K562 (cell line): Measurements from ENCODE around the gene ARID3A. TPM values are rescaled to one million over a fixed set of nuclear protein-coding genes. Genes with fewer than 3 reads are reported as not detected.
A peak's percentile ranks its signal among the peaks of the same experiment; 100 is the strongest.

Source experiments
- BCOR ChIP-seq: fragments of 450-650 bp; IDR thresholded peaks from 2 replicates; pipeline ENCODE4 v1.6.1; 2016
- CBX5 ChIP-seq: IDR thresholded peaks from 2 replicates; pipeline ENCODE4 v1.6.1; 2014; ENCODE audit warnings: low read depth, borderline replicate concordance
- CTCF ChIP-seq, 3 experiments: IDR thresholded peaks in 2 of 3; conservative IDR thresholded peaks in 1 of 3; 2 replicates each; pipeline ENCODE4 v1.5.1; 2011 to 2012; ENCODE audit warnings: low read length in 3 of 3, mild to moderate bottlenecking in 3 of 3, control low read depth in 2 of 3, improper control_type of control experiment in 1 of 3, inconsistent platforms in 1 of 3, low read depth in 1 of 3, mixed read lengths in 1 of 3, moderate library complexity in 1 of 3; ENCODE audit not compliant: insufficient read depth in 2 of 3
- KHSRP ChIP-seq: fragments of 450-650 bp; IDR thresholded peaks from 2 replicates; pipeline ENCODE4 v1.6.1; 2017
- MYBL2 ChIP-seq, 2 experiments: fragments of 450-650 bp in 1 of 2; sonication (generic) in 1 of 2; formaldehyde crosslinking in 1 of 2; IDR thresholded peaks; 2 replicates each; pipeline versions ENCODE4 v1.6.1 to v1.8.1; 2017 to 2022; ENCODE audit warnings: borderline replicate concordance in 1 of 2, inconsistent platforms in 1 of 2, low read depth in 1 of 2, mild to moderate bottlenecking in 1 of 2, missing genetic modification reagents in 1 of 2, moderate library complexity in 1 of 2
- NCOA1 ChIP-seq: fragments of 450-650 bp; IDR thresholded peaks from 2 replicates; pipeline ENCODE4 v1.6.1; 2016; ENCODE audit warnings: low read depth
- ZFP36 ChIP-seq: fragments of 150-350 bp; IDR thresholded peaks from 2 replicates; pipeline ENCODE4 v1.6.1; 2018; ENCODE audit warnings: low read length, low read depth; ENCODE audit not compliant: partially characterized antibody
- ZNF197 ChIP-seq: fragments of 200-800 bp; sonication (Bioruptor generic); IDR thresholded peaks from 2 replicates; pipeline ENCODE4 v1.6.1; 2016; ENCODE audit warnings: low read depth, missing genetic modification characterization, missing compliant biosample characterization
- polyA plus RNA-seq, 8 experiments: library from polyadenylated mRNA; depleted of rRNA in 4 of 8; stranded (reverse) in 5 of 8; unstranded in 3 of 8; fragments of >200 nt; fragmentation: Nextera tagmentation in 2 of 8; fragmentation: Illumina TruSeq in 1 of 8; extraction: Ambion mirVana in 2 of 8; extraction: Trizol in 1 of 8; gene quantifications; 2 replicates each; pipeline versions ENCODE4 v1.2.1 to v1.2.3, GENCODE V29; 2011 to 2014; ENCODE audit warnings: inconsistent platforms in 1 of 8, missing spikeins in 1 of 8
- total RNA-seq, 7 experiments: library from RNA; depleted of rRNA in 6 of 7; stranded (reverse); fragments of >200 nt in 6 of 7; fragmentation: Illumina TruSeq in 2 of 7; extraction: Trizol in 2 of 7; gene quantifications; 2 replicates each; pipeline versions ENCODE4 v1.2.1 to v1.2.3, GENCODE V29; 2011 to 2021; ENCODE audit warnings: low replicate concordance in 1 of 7
- TF ChIP-seq, protein P1 (sequence below): sonication (generic); formaldehyde crosslinking; IDR thresholded peaks from 2 replicates; pipeline ENCODE4 v1.8.0; 2022; ENCODE audit warnings: mild to moderate bottlenecking, missing genetic modification reagents
- TF ChIP-seq, protein P2 (sequence below): fragments of 450-650 bp; IDR thresholded peaks from 2 replicates; pipeline ENCODE4 v1.7.1; 2018; ENCODE audit warnings: mild to moderate bottlenecking, low read depth; ENCODE audit not compliant: partially characterized antibody
- TF ChIP-seq, protein P3 (sequence below): sonication (generic); formaldehyde crosslinking; IDR thresholded peaks from 2 replicates; pipeline ENCODE4 v1.8.1; 2023; ENCODE audit warnings: mild to moderate bottlenecking, missing genetic modification reagents, moderate library complexity
- TF ChIP-seq, protein P4 (sequence below), 2 experiments: IDR thresholded peaks in 1 of 2; conservative IDR thresholded peaks in 1 of 2; 2 replicates each; pipeline ENCODE4 v1.6.1; 2016; ENCODE audit warnings: low read depth in 2 of 2, mild to moderate bottlenecking in 1 of 2, missing compliant biosample characterization in 1 of 2, missing genetic modification characterization in 1 of 2, moderate library complexity in 1 of 2

ARID3A gene
- total and polyA plus RNA-seq, 9 of the 15 experiments (the other 6 are each of a cell fraction or from before 2014, with no cell fraction given), result 1.4 to 118 (median 31.2) TPM

DNA sequence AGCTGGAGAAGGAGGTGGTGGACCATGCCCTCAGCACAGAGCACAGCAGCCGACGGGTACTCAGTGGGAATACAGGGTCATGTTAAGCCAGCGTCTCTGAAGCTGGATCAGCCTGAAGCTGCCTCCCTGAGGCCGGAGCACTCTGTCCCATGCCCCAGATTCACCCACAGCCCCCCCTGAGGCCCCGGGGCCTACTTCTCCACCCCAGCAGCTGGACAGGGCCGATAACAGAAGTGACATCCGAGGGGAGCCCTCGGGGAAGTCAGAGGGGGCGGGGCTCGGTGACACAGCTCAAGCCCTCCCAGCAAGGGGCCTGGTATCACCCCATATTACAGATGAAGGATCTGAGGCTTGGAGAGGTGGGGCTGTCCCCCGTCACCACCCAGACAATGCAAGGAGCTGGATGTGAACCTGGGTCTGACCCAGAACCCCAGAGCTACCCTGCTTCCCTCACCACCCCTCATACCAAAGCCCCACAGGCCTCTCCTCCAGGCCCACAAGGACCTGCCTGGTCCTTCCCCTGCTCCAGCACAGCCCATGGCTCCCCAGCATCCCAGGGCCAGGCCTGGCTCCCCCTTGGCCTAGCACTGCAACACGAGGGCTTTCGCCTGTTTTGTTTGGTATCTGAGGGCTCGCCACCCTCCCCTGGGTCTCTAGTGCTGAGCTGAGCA is 18.5 kb upstream of the ARID3A start (continued):
- TF ChIP-seq, protein P1, sequence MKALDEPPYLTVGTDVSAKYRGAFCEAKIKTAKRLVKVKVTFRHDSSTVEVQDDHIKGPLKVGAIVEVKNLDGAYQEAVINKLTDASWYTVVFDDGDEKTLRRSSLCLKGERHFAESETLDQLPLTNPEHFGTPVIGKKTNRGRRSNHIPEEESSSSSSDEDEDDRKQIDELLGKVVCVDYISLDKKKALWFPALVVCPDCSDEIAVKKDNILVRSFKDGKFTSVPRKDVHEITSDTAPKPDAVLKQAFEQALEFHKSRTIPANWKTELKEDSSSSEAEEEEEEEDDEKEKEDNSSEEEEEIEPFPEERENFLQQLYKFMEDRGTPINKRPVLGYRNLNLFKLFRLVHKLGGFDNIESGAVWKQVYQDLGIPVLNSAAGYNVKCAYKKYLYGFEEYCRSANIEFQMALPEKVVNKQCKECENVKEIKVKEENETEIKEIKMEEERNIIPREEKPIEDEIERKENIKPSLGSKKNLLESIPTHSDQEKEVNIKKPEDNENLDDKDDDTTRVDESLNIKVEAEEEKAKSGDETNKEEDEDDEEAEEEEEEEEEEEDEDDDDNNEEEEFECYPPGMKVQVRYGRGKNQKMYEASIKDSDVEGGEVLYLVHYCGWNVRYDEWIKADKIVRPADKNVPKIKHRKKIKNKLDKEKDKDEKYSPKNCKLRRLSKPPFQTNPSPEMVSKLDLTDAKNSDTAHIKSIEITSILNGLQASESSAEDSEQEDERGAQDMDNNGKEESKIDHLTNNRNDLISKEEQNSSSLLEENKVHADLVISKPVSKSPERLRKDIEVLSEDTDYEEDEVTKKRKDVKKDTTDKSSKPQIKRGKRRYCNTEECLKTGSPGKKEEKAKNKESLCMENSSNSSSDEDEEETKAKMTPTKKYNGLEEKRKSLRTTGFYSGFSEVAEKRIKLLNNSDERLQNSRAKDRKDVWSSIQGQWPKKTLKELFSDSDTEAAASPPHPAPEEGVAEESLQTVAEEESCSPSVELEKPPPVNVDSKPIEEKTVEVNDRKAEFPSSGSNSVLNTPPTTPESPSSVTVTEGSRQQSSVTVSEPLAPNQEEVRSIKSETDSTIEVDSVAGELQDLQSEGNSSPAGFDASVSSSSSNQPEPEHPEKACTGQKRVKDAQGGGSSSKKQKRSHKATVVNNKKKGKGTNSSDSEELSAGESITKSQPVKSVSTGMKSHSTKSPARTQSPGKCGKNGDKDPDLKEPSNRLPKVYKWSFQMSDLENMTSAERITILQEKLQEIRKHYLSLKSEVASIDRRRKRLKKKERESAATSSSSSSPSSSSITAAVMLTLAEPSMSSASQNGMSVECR (CRISPR knock-in tag), result peak; percentile 65; the same call in 1 of the 2 replicates
- peak; percentile 90 for TF ChIP-seq ZFP36
- no peak for TF ChIP-seq ZNF197 (CRISPR knock-in tag)
- TF ChIP-seq, protein P2, sequence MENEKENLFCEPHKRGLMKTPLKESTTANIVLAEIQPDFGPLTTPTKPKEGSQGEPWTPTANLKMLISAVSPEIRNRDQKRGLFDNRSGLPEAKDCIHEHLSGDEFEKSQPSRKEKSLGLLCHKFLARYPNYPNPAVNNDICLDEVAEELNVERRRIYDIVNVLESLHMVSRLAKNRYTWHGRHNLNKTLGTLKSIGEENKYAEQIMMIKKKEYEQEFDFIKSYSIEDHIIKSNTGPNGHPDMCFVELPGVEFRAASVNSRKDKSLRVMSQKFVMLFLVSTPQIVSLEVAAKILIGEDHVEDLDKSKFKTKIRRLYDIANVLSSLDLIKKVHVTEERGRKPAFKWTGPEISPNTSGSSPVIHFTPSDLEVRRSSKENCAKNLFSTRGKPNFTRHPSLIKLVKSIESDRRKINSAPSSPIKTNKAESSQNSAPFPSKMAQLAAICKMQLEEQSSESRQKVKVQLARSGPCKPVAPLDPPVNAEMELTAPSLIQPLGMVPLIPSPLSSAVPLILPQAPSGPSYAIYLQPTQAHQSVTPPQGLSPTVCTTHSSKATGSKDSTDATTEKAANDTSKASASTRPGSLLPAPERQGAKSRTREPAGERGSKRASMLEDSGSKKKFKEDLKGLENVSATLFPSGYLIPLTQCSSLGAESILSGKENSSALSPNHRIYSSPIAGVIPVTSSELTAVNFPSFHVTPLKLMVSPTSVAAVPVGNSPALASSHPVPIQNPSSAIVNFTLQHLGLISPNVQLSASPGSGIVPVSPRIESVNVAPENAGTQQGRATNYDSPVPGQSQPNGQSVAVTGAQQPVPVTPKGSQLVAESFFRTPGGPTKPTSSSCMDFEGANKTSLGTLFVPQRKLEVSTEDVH, result no peak
- TF ChIP-seq CBX5, result no peak
- TF ChIP-seq, protein P3, sequence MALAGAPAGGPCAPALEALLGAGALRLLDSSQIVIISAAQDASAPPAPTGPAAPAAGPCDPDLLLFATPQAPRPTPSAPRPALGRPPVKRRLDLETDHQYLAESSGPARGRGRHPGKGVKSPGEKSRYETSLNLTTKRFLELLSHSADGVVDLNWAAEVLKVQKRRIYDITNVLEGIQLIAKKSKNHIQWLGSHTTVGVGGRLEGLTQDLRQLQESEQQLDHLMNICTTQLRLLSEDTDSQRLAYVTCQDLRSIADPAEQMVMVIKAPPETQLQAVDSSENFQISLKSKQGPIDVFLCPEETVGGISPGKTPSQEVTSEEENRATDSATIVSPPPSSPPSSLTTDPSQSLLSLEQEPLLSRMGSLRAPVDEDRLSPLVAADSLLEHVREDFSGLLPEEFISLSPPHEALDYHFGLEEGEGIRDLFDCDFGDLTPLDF (CRISPR knock-in tag), result no peak
- peak; percentile 94 for TF ChIP-seq BCOR
- peak in 2 of 3 experiments; percentile 14 to 32; a peak in 3 of 6 replicates for TF ChIP-seq CTCF (IDR thresholded peaks at IDR 0.05 in 2 of 3, conservative IDR thresholded peaks at IDR 0.05 in 1 of 3; ENCODE audit: insufficient read depth in 2 of 3, low read depth in 1 of 3, low read length in 3 of 3)
- peak; percentile 88; the same call in 1 of the 2 replicates for TF ChIP-seq NCOA1
- no peak for TF ChIP-seq MYBL2 (IDR thresholded peaks at IDR 0.05; ENCODE audit: low read depth)
- no peak for TF ChIP-seq MYBL2 (CRISPR knock-in tag; IDR thresholded peaks at IDR 0.05; ENCODE audit: borderline replicate concordance)
- TF ChIP-seq KHSRP, result no peak
- TF ChIP-seq, protein P4, sequence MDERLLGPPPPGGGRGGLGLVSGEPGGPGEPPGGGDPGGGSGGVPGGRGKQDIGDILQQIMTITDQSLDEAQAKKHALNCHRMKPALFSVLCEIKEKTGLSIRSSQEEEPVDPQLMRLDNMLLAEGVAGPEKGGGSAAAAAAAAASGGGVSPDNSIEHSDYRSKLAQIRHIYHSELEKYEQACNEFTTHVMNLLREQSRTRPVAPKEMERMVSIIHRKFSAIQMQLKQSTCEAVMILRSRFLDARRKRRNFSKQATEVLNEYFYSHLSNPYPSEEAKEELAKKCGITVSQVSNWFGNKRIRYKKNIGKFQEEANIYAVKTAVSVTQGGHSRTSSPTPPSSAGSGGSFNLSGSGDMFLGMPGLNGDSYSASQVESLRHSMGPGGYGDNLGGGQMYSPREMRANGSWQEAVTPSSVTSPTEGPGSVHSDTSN (CRISPR knock-in tag; IDR thresholded peaks at IDR 0.05; ENCODE audit: low read depth), result no peak
- TF ChIP-seq, protein P4 (tag; conservative IDR thresholded peaks at IDR 0.05; ENCODE audit: low read depth), result peak; percentile 52
